Measurements from ENCODE around the gene CLCN2. TPM values are rescaled to one million over a fixed set of nuclear protein-coding genes. Genes with fewer than 3 reads are reported as not detected.

Gene CLCN2
- polyA plus RNA-seq, 1 experiment = 2.6 TPM

DNA sequence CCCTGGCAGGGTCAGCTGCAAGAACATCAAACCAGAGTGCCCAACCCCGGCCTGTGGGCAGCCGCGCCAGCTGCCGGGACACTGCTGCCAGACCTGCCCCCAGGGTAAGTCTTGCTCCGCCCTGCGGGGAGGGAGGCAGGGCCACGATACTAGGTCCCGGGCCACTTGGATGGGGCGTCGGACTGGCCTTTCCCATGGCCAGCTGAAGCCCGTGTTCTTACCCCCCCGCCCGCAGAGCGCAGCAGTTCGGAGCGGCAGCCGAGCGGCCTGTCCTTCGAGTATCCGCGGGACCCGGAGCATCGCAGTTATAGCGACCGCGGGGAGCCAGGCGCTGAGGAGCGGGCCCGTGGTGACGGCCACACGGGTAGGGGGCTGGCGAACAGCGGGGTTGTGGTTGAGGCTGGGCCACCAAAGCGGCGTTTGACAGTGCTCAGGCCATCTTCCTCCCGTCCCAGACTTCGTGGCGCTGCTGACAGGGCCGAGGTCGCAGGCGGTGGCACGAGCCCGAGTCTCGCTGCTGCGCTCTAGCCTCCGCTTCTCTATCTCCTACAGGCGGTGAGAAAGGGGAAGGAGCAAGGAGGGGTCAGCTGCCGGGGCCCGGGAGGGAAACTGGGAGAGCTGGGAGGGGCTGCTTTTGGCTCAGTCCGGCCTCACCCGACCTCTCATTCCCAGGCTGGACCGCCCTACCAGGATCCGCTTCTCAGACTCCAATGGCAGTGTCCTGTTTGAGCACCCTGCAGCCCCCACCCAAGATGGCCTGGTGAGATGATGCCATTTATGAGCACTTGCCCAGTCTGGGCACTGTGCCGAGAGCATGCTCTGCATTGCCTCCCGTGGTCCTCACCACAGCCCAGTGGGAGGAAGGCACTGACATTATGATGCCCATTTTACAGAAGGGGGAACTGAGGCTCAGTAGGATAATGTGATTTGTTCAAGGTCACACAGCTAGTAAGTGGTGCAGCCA lies 20.1 kb upstream of the CLCN2 start:
- no peak overlapping the region for H3K4me3 ChIP-seq (ENCODE audit: low read depth, low read length)
- H3K36me3 ChIP-seq (ENCODE audit: control insufficient read depth, insufficient read depth, low read length) = no peaks in the 10 kb centered on the region
- POLR2A ChIA-PET = interaction anchor here (1.3 kb wide), 1 partner anchor 10 kb away, joined by 3 read pairs; no protein-coding TSS in a partner anchor
- DNase-seq (ENCODE audit: low read depth) = no peak
- TF ChIP-seq, protein P1, sequence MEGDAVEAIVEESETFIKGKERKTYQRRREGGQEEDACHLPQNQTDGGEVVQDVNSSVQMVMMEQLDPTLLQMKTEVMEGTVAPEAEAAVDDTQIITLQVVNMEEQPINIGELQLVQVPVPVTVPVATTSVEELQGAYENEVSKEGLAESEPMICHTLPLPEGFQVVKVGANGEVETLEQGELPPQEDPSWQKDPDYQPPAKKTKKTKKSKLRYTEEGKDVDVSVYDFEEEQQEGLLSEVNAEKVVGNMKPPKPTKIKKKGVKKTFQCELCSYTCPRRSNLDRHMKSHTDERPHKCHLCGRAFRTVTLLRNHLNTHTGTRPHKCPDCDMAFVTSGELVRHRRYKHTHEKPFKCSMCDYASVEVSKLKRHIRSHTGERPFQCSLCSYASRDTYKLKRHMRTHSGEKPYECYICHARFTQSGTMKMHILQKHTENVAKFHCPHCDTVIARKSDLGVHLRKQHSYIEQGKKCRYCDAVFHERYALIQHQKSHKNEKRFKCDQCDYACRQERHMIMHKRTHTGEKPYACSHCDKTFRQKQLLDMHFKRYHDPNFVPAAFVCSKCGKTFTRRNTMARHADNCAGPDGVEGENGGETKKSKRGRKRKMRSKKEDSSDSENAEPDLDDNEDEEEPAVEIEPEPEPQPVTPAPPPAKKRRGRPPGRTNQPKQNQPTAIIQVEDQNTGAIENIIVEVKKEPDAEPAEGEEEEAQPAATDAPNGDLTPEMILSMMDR (IDR thresholded peaks at IDR 0.05; ENCODE audit: insufficient read depth, low read depth, low read length) = no peak
- CTCF ChIA-PET = interaction anchor here (1.3 kb wide), 1 partner anchor 10 kb away, joined by 7 read pairs; no protein-coding TSS in a partner anchor
- H3K27me3 ChIP-seq (ENCODE audit: control insufficient read depth, insufficient read depth, low read length) = peaks cover 19% of the 10 kb centered on the region

DNA sequence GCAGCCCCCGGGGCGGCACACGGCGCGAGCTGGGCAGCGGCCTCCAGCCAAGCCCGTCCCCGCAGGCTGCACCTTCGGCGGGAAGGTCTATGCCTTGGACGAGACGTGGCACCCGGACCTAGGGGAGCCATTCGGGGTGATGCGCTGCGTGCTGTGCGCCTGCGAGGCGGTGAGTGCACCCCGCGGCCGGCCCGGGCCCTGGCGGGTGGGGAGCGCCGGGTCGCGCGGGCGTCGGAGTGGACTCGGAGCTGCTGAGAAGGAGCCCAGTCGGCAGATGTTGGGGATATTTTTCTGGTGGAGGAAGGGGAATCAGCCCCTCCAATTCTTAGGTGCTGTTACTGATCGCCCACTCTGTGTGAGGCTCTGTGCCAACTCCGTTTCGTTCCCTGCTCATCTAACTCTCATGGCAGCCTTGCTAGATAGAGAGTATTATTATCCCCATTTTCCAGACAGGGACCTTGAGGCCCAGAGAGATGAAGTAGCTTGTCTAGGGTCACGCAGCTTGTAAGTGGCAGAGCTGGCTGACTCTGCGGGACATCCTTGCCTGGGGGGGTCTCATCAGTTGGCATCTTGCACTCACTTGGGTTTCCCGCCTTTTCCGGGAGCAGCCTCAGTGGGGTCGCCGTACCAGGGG lies 19.3 kb upstream of the CLCN2 start:
- H3K36me3 ChIP-seq (ENCODE audit: control insufficient read depth, insufficient read depth, low read length) = no peaks in the 10 kb centered on the region
- DNase-seq (ENCODE audit: low read depth) = no peak
- ChIA-PET POLR2A (interaction anchor here (1.3 kb wide), 1 partner anchor 9 kb away, joined by 3 read pairs; no protein-coding TSS in a partner anchor), CTCF (interaction anchor here (1.3 kb wide), 1 partner anchor 9 kb away, joined by 7 read pairs; no protein-coding TSS in a partner anchor)
- peaks cover 19% of the 10 kb centered on the region for H3K27me3 ChIP-seq (ENCODE audit: control insufficient read depth, insufficient read depth, low read length)
- H3K4me3 ChIP-seq (ENCODE audit: low read depth, low read length) = no peak overlapping the region; the same call in 1 of the 2 replicates
- TF ChIP-seq, protein P1 (IDR thresholded peaks at IDR 0.05; ENCODE audit: insufficient read depth, low read depth, low read length) = no peak

DNA sequence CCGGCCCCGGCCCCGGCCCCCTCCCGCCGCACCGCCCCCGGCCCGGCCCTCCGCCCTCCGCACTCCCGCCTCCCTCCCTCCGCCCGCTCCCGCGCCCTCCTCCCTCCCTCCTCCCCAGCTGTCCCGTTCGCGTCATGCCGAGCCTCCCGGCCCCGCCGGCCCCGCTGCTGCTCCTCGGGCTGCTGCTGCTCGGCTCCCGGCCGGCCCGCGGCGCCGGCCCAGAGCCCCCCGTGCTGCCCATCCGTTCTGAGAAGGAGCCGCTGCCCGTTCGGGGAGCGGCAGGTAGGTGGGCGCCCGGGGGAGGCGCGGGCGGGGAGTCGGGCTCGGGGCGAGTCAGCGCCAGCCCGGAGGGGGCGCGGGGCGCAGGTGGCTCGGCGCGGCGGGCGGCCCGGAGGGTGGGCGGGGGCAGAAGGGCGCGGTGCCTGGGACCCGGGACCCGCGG lies 18.8 kb upstream of the CLCN2 start:
- Histone ChIP-seq H3K36me3 (ENCODE audit: control insufficient read depth, insufficient read depth, low read length) (no peaks in the 10 kb centered on the region), H3K4me3 (ENCODE audit: low read depth, low read length) (peak overlapping the region; percentile 32), H3K27me3 (ENCODE audit: control insufficient read depth, insufficient read depth, low read length) (peaks cover 19% of the 10 kb centered on the region)
- no peak for DNase-seq (ENCODE audit: low read depth)
- TF ChIP-seq, protein P1 (IDR thresholded peaks at IDR 0.05; ENCODE audit: insufficient read depth, low read depth, low read length) = no peak
- POLR2A ChIA-PET = interaction anchor here (1.3 kb wide), 1 partner anchor 8 kb away, joined by 3 read pairs; no protein-coding TSS in a partner anchor
- CTCF ChIA-PET = interaction anchor here (1.0 kb wide), 1 partner anchor 11 kb away, joined by 3 read pairs; no protein-coding TSS in a partner anchor

DNA sequence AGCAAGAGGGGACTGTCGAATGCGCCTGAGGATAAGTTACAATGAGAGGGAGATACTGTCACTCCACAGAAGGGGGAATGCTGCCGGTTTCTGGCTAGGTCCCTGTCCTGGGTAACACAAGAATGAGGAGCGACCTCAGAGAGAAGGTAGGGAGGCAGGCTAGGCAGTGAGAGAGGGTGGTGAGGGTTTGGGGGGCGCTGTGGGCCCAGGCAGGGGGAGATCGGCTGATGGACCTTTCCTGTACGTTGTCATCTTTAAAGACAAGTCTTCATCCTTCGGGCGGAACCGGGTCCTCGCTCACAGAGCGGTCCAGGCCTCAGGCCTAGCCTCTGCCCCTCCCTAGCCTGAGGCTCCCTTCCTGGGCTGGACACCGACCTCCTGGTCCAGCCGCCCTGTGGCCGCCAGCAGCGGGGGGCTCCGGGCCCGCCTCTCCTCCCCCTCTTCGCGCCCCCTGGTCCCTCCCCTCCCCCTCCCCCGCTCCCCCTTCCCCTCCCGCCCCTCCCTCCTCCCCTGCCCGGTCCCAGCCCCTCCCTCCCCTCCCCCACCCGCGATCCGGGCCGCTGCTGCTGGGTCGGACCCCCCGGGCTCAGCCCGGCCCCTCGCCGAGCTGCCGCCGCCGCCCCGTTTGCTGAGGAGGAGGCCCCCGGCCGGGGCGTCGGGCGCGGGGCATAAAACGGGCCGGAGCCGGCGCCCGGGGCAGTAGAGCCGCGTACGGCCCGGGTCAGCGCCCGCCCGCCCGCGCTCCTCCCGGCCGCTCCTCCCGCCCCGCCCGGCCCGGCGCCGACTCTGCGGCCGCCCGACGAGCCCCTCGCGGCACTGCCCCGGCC lies 18.2 kb upstream of the CLCN2 start, which contains the start of gene CHRD:
Gene CHRD, plus strand, starts transcription at position 697 of the 827 bp plus-strand sequence. CDS start 265 bp downstream, outside the sequence.
- ChIA-PET POLR2A (interaction anchor here (1.0 kb wide), 1 partner anchor 20 kb away, joined by 6 read pairs; no protein-coding TSS in a partner anchor), CTCF (interaction anchor here (1.0 to 1.5 kb wide), 2 partner anchors 10 to 134 kb away, joined by 3 to 6 read pairs; no protein-coding TSS in a partner anchor)
- TF ChIP-seq, protein P1 (IDR thresholded peaks at IDR 0.05; ENCODE audit: insufficient read depth, low read depth, low read length) = no peak
- peak within 1 kb of the TSS; percentile 32 for H3K4me3 ChIP-seq (ENCODE audit: low read depth, low read length)
- H3K27me3 ChIP-seq (ENCODE audit: control insufficient read depth, insufficient read depth, low read length) = peaks cover 19% of the 10 kb centered on the region
- H3K36me3 ChIP-seq (ENCODE audit: control insufficient read depth, insufficient read depth, low read length) = no peaks in the 10 kb centered on the region
- DNase-seq (ENCODE audit: low read depth) = no peak
